Liver (tissue), 9 donors: ENCODE data around the gene JAM2. TPM values are rescaled to one million over a fixed set of nuclear protein-coding genes. Genes with fewer than 3 reads are reported as not detected.

Experiments used
- DNase-seq: peaks from one replicate; pipeline ENCODE4 v3.0.0-alpha.2; 2017; ENCODE audit warnings: low spot score
- H3K27ac ChIP-seq, 2 donors: one replicate each; pipeline ENCODE4 v1.7.0; 2013; ENCODE audit warnings: inconsistent platforms in 2 of 2, low read length in 2 of 2, control low read depth in 1 of 2, low read depth in 1 of 2, mild to moderate bottlenecking in 1 of 2
- H3K27me3 ChIP-seq, 4 donors: one replicate each; pipeline versions ENCODE4 v1.6.1 to v1.7.0; 2013; ENCODE audit warnings: low read length in 3 of 4, inconsistent platforms in 1 of 4, mild to moderate bottlenecking in 1 of 4, moderate library complexity in 1 of 4; ENCODE audit not compliant: control insufficient read depth in 4 of 4, insufficient read depth in 4 of 4
- H3K36me3 ChIP-seq, 4 donors: one replicate each; pipeline versions ENCODE4 v1.6.1 to v1.7.0; 2013; ENCODE audit warnings: low read length in 3 of 4, mild to moderate bottlenecking in 3 of 4, low read depth in 1 of 4, moderate library complexity in 1 of 4; ENCODE audit not compliant: control insufficient read depth in 4 of 4, insufficient read depth in 3 of 4
- H3K4me1 ChIP-seq, 4 donors: one replicate each; pipeline versions ENCODE4 v1.6.1 to v1.7.0; 2013; ENCODE audit warnings: low read length in 3 of 4, mild to moderate bottlenecking in 3 of 4, moderate library complexity in 1 of 4; ENCODE audit not compliant: control insufficient read depth in 4 of 4, insufficient read depth in 4 of 4
- H3K4me3 ChIP-seq, 3 donors: one replicate each; pipeline versions ENCODE4 v1.6.1 to v1.7.0; 2013; ENCODE audit warnings: low read length in 3 of 3, control low read depth in 1 of 3, low read depth in 1 of 3, mild to moderate bottlenecking in 1 of 3
- H3K9ac ChIP-seq, 2 donors: one replicate each; pipeline ENCODE4 v1.7.0; 2013; ENCODE audit warnings: low read length in 2 of 2, mild to moderate bottlenecking in 2 of 2, moderate library complexity in 2 of 2, control low read depth in 1 of 2, low read depth in 1 of 2
- H3K9me3 ChIP-seq, 4 donors: one replicate each; pipeline versions ENCODE4 v1.6.1 to v1.7.0; 2013; ENCODE audit warnings: low read length in 3 of 4; ENCODE audit not compliant: control insufficient read depth in 4 of 4
- EGR1 ChIP-seq, 2 donors: IDR thresholded peaks; 2 replicates each; pipeline ENCODE4 v1.6.1; 2016 to 2018; ENCODE audit warnings: antibody characterized with exemption in 2 of 2, low read depth in 2 of 2
- FOXA1 ChIP-seq: IDR thresholded peaks from 2 replicates; pipeline ENCODE4 v1.6.1; 2016; ENCODE audit warnings: antibody characterized with exemption
- FOXA2 ChIP-seq: IDR thresholded peaks from 2 replicates; pipeline ENCODE4 v1.6.1; 2016; ENCODE audit warnings: antibody characterized with exemption
- HNF4A ChIP-seq, 2 donors: conservative IDR thresholded peaks; 2 replicates each; pipeline ENCODE4 v1.6.1; 2016; ENCODE audit warnings: antibody characterized with exemption in 2 of 2, mild to moderate bottlenecking in 2 of 2
- HNF4G ChIP-seq: IDR thresholded peaks from 2 replicates; pipeline ENCODE4 v1.6.1; 2016; ENCODE audit warnings: antibody characterized with exemption
- JUND ChIP-seq, 2 donors: IDR thresholded peaks; 2 replicates each; pipeline ENCODE4 v1.6.1; 2016; ENCODE audit warnings: antibody characterized with exemption in 2 of 2
- NR2F2 ChIP-seq: IDR thresholded peaks from 2 replicates; pipeline ENCODE4 v1.6.1; 2016; ENCODE audit warnings: antibody characterized with exemption
- RAD21 ChIP-seq, 2 donors: IDR thresholded peaks; 2 replicates each; pipeline ENCODE4 v1.6.1; 2016; ENCODE audit warnings: antibody characterized with exemption in 2 of 2, mild to moderate bottlenecking in 2 of 2
- RXRA ChIP-seq, 2 donors: IDR thresholded peaks; 2 replicates each; pipeline ENCODE4 v1.6.1; 2017 to 2018; ENCODE audit warnings: antibody characterized with exemption in 2 of 2, mild to moderate bottlenecking in 1 of 2
- SP1 ChIP-seq: IDR thresholded peaks from 2 replicates; pipeline ENCODE4 v1.6.1; 2018; ENCODE audit warnings: antibody characterized with exemption, mild to moderate bottlenecking
- TAF1 ChIP-seq: conservative IDR thresholded peaks from 2 replicates; pipeline ENCODE4 v1.6.1; 2016; ENCODE audit warnings: antibody characterized with exemption, mild to moderate bottlenecking
- YY1 ChIP-seq: IDR thresholded peaks from 2 replicates; pipeline ENCODE4 v1.6.1; 2016; ENCODE audit warnings: antibody characterized with exemption, mild to moderate bottlenecking
- WGBS: extraction: QIAGEN DNeasy Blood & Tissue Kit; methylation state at CpG from one replicate; pipeline ENCODE4 v1.1.7; 2013; 5-methylcytosine and 5-hydroxymethylcytosine counted together
- polyA plus RNA-seq, 2 donors: library from polyadenylated mRNA; stranded (reverse) in 1 of 2; unstranded in 1 of 2; fragments of 200-250 nt in 1 of 2; fragments of >200 nt in 1 of 2; fragmentation: Nextera tagmentation in 1 of 2; extraction: Ambion mirVana in 1 of 2; gene quantifications; one replicate each; pipeline versions ENCODE4 v1.2.1 to v1.2.3, GENCODE V29; 2013 to 2015
- total RNA-seq, 2 donors: library from RNA; depleted of rRNA; stranded (reverse); fragments of >200 nt; gene quantifications; one replicate each; pipeline ENCODE4 v1.2.3, GENCODE V29; 2014
- TF ChIP-seq, protein P1 (sequence below): IDR thresholded peaks from 2 replicates; pipeline ENCODE4 v1.6.1; 2016; ENCODE audit warnings: antibody characterized with exemption
- TF ChIP-seq, protein P2 (sequence below): IDR thresholded peaks from 2 replicates; pipeline ENCODE4 v1.6.1; 2016; ENCODE audit warnings: antibody characterized with exemption, mild to moderate bottlenecking
- TF ChIP-seq, protein P3 (sequence below): IDR thresholded peaks from 2 replicates; pipeline ENCODE4 v1.6.1; 2016; ENCODE audit warnings: antibody characterized with exemption
- donor health status: healthy.
- donor health status: healthy.
- donor health status: healthy.
- donor health status: healthy.
- donor health status: healthy.

JAM2 gene
- total and polyA plus RNA-seq, 4 donors = 0.89 to 2.0 (median 1.3) TPM

DNA sequence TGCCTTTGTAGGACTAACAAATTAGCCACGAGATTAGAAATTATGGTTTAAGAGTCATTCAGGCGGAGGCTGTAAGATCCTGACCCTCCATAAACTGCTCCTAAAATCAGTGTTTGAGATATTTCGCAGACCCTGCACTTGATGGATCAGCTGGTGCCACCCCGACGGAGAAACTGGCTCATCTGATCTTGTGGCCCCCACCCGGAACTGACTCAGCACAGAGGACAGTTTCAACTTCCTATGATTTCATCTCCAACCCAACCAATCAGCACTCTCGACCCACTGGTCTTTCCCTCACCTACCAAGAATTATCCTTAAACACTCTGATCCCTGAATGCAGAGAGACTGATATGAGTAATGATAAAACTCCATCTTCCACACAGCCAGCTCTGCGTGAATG, 3.7 kb upstream of the JAM2 start:
- H3K9ac ChIP-seq = no peak overlapping the region
- no peaks in the 10 kb centered on the region for H3K36me3 ChIP-seq
- TF ChIP-seq FOXA1 (no peak), TAF1 (no peak), HNF4G (no peak), HNF4A (conservative IDR thresholded peaks at IDR 0.05) (no peak), JUND (IDR thresholded peaks at IDR 0.05) (no peak)
- TF ChIP-seq, protein P1, sequence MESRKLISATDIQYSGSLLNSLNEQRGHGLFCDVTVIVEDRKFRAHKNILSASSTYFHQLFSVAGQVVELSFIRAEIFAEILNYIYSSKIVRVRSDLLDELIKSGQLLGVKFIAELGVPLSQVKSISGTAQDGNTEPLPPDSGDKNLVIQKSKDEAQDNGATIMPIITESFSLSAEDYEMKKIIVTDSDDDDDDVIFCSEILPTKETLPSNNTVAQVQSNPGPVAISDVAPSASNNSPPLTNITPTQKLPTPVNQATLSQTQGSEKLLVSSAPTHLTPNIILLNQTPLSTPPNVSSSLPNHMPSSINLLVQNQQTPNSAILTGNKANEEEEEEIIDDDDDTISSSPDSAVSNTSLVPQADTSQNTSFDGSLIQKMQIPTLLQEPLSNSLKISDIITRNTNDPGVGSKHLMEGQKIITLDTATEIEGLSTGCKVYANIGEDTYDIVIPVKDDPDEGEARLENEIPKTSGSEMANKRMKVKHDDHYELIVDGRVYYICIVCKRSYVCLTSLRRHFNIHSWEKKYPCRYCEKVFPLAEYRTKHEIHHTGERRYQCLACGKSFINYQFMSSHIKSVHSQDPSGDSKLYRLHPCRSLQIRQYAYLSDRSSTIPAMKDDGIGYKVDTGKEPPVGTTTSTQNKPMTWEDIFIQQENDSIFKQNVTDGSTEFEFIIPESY = no peak
- TF ChIP-seq, protein P2, sequence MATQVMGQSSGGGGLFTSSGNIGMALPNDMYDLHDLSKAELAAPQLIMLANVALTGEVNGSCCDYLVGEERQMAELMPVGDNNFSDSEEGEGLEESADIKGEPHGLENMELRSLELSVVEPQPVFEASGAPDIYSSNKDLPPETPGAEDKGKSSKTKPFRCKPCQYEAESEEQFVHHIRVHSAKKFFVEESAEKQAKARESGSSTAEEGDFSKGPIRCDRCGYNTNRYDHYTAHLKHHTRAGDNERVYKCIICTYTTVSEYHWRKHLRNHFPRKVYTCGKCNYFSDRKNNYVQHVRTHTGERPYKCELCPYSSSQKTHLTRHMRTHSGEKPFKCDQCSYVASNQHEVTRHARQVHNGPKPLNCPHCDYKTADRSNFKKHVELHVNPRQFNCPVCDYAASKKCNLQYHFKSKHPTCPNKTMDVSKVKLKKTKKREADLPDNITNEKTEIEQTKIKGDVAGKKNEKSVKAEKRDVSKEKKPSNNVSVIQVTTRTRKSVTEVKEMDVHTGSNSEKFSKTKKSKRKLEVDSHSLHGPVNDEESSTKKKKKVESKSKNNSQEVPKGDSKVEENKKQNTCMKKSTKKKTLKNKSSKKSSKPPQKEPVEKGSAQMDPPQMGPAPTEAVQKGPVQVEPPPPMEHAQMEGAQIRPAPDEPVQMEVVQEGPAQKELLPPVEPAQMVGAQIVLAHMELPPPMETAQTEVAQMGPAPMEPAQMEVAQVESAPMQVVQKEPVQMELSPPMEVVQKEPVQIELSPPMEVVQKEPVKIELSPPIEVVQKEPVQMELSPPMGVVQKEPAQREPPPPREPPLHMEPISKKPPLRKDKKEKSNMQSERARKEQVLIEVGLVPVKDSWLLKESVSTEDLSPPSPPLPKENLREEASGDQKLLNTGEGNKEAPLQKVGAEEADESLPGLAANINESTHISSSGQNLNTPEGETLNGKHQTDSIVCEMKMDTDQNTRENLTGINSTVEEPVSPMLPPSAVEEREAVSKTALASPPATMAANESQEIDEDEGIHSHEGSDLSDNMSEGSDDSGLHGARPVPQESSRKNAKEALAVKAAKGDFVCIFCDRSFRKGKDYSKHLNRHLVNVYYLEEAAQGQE = no peak
- H3K4me1 ChIP-seq = peaks cover 2 to 17% (median 12%) of the 10 kb centered on the region in 4 donors
- DNase-seq = no peak
- H3K27ac ChIP-seq = no peak overlapping the region
- H3K27me3 ChIP-seq = peaks cover 0 to 8% (median 6%) of the 10 kb centered on the region in 4 donors
- 73% methylated on average over 8 of the region's 8 CpGs for WGBS
- no peak overlapping the region for H3K4me3 ChIP-seq
- no peaks in the 10 kb centered on the region for H3K9me3 ChIP-seq

DNA sequence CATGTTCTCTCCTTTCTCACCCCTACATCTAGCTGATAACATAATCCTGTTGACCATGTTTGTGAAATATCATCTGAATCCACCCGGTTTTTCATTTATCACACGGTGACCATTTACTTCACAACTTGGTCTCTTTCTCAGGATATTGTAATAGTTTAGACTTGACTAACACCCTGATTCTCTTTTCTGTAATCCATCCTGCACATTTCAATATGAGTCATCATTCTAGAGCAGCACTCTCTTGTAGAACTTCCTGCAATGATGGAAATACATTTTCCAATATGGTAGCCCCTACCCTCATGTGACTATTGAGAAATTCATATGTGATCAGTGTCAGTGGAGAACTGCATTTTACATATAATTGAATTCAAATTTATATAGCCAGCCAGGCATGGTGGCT, 2.3 kb upstream of the JAM2 start:
- TF ChIP-seq RXRA (IDR thresholded peaks at IDR 0.05) (no peak), NR2F2 (no peak), YY1 (no peak), JUND (IDR thresholded peaks at IDR 0.05) (no peak), HNF4A (conservative IDR thresholded peaks at IDR 0.05) (no peak)
- TF ChIP-seq, protein P3, sequence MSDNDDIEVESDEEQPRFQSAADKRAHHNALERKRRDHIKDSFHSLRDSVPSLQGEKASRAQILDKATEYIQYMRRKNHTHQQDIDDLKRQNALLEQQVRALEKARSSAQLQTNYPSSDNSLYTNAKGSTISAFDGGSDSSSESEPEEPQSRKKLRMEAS = no peak
- 92% methylated on average over 2 of the region's 2 CpGs for WGBS

DNA sequence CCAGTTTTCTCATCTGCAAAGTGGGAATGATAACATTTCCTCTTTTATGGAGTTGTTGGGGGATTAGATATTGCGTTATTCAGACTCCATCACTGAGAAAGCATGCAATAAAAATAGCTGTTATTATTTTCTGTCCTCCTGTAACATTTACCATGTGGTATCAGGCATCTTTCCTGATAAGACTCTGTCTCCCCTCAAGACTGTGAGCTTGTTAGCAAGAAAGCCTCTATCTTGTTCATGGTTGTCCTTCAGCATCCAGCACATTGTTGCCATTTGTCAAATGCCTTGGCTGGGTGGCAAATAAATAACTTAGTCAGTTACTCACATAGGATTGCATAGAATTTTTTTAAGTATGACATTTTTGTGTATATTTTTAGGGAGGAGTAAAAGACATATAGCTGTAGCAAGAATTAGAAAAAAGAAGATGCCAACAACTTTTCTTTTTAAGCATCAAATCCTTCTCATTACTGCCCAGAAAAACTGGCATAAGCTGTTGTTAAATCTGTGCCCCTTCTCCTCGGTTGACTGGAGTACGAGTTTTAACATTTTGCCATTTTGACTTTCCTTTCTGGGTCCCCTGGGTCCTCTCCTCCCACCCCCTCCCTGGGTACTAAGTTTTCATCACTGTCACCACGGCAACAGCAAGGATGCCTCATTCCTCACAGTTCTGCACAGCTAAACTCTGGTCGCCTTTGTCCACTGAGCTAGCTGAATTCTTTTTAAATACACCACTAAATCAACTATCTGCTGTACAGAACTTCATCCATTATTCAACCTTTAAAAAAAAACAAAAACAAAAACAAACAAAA, 1.0 kb upstream of the JAM2 start:
- H3K27ac ChIP-seq = no peak overlapping the region
- H3K9me3 ChIP-seq = no peaks in the 10 kb centered on the region
- peaks cover 2 to 19% (median 12%) of the 10 kb centered on the region in 4 donors for H3K4me1 ChIP-seq
- no peak overlapping the region for H3K9ac ChIP-seq
- TF ChIP-seq FOXA1 (no peak), SP1 (no peak), EGR1 (IDR thresholded peaks at IDR 0.05; ENCODE audit: low read depth in 2 of 2) (no peak), FOXA2 (no peak), RAD21 (IDR thresholded peaks at IDR 0.05) (no peak), YY1 (no peak)
- TF ChIP-seq, protein P1 = no peak
- no peak overlapping the region for H3K4me3 ChIP-seq
- peaks cover 0 to 8% (median 6%) of the 10 kb centered on the region in 4 donors for H3K27me3 ChIP-seq
- 58% methylated on average over 5 of the region's 5 CpGs for WGBS
- DNase-seq = no peak
- no peaks in the 10 kb centered on the region for H3K36me3 ChIP-seq

More for the DNA sequence above, 2.3 kb upstream of the JAM2 start:
- Histone ChIP-seq H3K27me3 (peaks cover 0 to 8% (median 6%) of the 10 kb centered on the region in 4 donors), H3K9me3 (no peaks in the 10 kb centered on the region), H3K4me1 (peaks cover 2 to 19% (median 12%) of the 10 kb centered on the region in 4 donors), H3K27ac (no peak overlapping the region), H3K36me3 (no peaks in the 10 kb centered on the region), H3K9ac (no peak overlapping the region), H3K4me3 (no peak overlapping the region)
- DNase-seq = no peak
